ENCODE results near the gene FNDC1. TPM values are rescaled to one million over a fixed set of nuclear protein-coding genes. Genes with fewer than 3 reads are reported as not detected.

The FNDC1 gene
- total RNA-seq, 1 experiment from 2014 or later, result 0.23 TPM

DNA sequence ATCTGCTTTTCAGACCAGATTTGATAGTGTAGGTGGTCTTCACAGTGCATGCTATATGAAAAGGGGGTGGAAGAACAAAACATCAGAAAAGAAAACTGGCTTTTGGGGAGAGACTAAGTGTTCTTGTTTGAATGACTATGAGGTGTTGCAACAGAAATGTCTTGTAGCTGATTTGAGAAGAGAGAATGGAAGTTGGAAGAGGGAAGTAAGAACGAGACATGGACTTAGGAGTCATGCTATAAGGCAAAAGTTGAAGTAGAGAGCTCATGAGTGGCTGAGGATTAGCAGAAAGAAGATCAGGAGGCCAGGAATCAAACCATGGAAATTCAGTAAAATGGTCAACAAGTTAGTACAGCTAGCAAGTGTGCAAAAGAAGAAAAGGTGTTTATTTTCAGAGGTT lies 32.1 kb downstream of the FNDC1 start:
- no peaks in the 10 kb centered on the region for H3K9me3 ChIP-seq (ENCODE audit: control insufficient read depth, insufficient read depth, low read depth, low read length)
- no peaks in the 10 kb centered on the region for H3K36me3 ChIP-seq (ENCODE audit: control insufficient read depth, insufficient read depth, low read length)
- CTCF ChIA-PET, result no interaction called here
- intact Hi-C loops (cut with micrococcal nuclease; ENCODE audit: unreplicated experiment) (no loop called here), in situ Hi-C loops (cut with HindIII; ENCODE audit: low pct_unique_long_range_greater_than_20kb, low sequenced_read_pairs) (no loop called here)
- peaks cover 10% of the 10 kb centered on the region for H3K27me3 ChIP-seq (ENCODE audit: control insufficient read depth, insufficient read depth, low read length)
- TF ChIP-seq TCF7L2 (IDR thresholded peaks at IDR 0.05; ENCODE audit: low read depth, low read length), result no peak
- TF ChIP-seq, protein P1, sequence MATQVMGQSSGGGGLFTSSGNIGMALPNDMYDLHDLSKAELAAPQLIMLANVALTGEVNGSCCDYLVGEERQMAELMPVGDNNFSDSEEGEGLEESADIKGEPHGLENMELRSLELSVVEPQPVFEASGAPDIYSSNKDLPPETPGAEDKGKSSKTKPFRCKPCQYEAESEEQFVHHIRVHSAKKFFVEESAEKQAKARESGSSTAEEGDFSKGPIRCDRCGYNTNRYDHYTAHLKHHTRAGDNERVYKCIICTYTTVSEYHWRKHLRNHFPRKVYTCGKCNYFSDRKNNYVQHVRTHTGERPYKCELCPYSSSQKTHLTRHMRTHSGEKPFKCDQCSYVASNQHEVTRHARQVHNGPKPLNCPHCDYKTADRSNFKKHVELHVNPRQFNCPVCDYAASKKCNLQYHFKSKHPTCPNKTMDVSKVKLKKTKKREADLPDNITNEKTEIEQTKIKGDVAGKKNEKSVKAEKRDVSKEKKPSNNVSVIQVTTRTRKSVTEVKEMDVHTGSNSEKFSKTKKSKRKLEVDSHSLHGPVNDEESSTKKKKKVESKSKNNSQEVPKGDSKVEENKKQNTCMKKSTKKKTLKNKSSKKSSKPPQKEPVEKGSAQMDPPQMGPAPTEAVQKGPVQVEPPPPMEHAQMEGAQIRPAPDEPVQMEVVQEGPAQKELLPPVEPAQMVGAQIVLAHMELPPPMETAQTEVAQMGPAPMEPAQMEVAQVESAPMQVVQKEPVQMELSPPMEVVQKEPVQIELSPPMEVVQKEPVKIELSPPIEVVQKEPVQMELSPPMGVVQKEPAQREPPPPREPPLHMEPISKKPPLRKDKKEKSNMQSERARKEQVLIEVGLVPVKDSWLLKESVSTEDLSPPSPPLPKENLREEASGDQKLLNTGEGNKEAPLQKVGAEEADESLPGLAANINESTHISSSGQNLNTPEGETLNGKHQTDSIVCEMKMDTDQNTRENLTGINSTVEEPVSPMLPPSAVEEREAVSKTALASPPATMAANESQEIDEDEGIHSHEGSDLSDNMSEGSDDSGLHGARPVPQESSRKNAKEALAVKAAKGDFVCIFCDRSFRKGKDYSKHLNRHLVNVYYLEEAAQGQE (IDR thresholded peaks at IDR 0.05; ENCODE audit: insufficient read depth in 1 of 2, low read depth in 2 of 2, low read length in 1 of 2), result no peak
- TF ChIP-seq SIN3A (IDR thresholded peaks at IDR 0.05; ENCODE audit: borderline replicate concordance, insufficient read depth, low read depth, low read length), result no peak
- TF ChIP-seq, protein P2, sequence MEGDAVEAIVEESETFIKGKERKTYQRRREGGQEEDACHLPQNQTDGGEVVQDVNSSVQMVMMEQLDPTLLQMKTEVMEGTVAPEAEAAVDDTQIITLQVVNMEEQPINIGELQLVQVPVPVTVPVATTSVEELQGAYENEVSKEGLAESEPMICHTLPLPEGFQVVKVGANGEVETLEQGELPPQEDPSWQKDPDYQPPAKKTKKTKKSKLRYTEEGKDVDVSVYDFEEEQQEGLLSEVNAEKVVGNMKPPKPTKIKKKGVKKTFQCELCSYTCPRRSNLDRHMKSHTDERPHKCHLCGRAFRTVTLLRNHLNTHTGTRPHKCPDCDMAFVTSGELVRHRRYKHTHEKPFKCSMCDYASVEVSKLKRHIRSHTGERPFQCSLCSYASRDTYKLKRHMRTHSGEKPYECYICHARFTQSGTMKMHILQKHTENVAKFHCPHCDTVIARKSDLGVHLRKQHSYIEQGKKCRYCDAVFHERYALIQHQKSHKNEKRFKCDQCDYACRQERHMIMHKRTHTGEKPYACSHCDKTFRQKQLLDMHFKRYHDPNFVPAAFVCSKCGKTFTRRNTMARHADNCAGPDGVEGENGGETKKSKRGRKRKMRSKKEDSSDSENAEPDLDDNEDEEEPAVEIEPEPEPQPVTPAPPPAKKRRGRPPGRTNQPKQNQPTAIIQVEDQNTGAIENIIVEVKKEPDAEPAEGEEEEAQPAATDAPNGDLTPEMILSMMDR (IDR thresholded peaks at IDR 0.05), result no peak
- TF ChIP-seq POLR2AphosphoS5 (IDR thresholded peaks at IDR 0.05; ENCODE audit: low read depth, low read length), result no peak
- DNase-seq (ENCODE audit: low read depth, low spot score) (no peak), ATAC-seq (no peak)
- H3K27ac ChIP-seq (ENCODE audit: low read length), result no peak overlapping the region
- no TSS peak for BruUV-seq (replicated peaks)
- no peak overlapping the region for H3K4me3 ChIP-seq (ENCODE audit: low read depth in 2 of 2, low read length in 2 of 2)
- H3K4me1 ChIP-seq (ENCODE audit: control insufficient read depth, insufficient read depth, low read length), result no peaks in the 10 kb centered on the region
- POLR2A ChIA-PET, result no interaction called here

DNA sequence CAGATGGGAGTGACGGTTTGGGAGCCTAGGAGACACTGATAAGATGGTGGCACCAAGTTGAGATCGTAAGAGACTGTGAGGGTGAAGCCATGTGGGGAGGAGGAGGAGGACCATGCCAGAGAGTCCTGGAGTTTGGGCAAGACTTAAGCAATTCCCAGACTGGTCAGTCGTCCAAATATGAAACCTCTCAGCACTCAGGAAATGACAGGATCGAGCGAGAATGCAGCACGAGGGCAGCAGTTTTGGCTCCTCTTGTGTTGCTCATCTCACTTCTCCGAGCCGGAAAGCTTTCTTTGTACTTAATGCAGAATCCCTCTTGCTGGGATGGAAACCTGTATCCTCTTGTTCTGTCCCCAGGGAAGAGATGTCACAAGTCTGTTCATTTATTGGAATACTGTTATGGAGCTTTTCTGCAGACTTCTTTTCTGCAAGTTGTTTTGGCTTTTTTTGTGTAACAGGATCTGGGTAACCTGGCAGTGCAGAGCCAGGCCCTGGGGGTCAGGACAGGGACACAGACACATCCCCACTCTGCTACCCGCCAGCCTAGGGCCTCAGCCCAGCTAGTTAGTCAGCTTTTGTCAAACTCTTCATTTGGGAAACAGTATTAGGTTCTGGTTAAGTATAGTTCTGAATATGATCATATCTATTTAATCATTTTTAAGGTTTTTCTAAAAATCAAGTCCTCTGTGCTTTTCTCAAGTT lies 34.3 kb downstream of the FNDC1 start:
- intact Hi-C loops (cut with micrococcal nuclease; ENCODE audit: unreplicated experiment), result no loop called here
- in situ Hi-C loops (cut with HindIII; ENCODE audit: low pct_unique_long_range_greater_than_20kb, low sequenced_read_pairs), result no loop called here
- no TSS peak for BruUV-seq (replicated peaks)

More for the DNA sequence above, 34.3 kb downstream of the FNDC1 start:
- Histone ChIP-seq H3K9me3 (ENCODE audit: control insufficient read depth, insufficient read depth, low read depth, low read length) (no peaks in the 10 kb centered on the region), H3K4me1 (ENCODE audit: control insufficient read depth, insufficient read depth, low read length) (no peaks in the 10 kb centered on the region), H3K36me3 (ENCODE audit: control insufficient read depth, insufficient read depth, low read length) (no peaks in the 10 kb centered on the region), H3K27me3 (ENCODE audit: control insufficient read depth, insufficient read depth, low read length) (peaks cover 10% of the 10 kb centered on the region), H3K27ac (ENCODE audit: low read length) (no peak overlapping the region), H3K4me3 (ENCODE audit: low read depth in 2 of 2, low read length in 2 of 2) (no peak overlapping the region)
- TF ChIP-seq SIN3A (IDR thresholded peaks at IDR 0.05; ENCODE audit: borderline replicate concordance, insufficient read depth, low read depth, low read length), result no peak
- TF ChIP-seq TCF7L2 (IDR thresholded peaks at IDR 0.05; ENCODE audit: low read depth, low read length), result no peak
- TF ChIP-seq, protein P1 (IDR thresholded peaks at IDR 0.05; ENCODE audit: insufficient read depth in 1 of 2, low read depth in 2 of 2, low read length in 1 of 2), result no peak
- TF ChIP-seq POLR2AphosphoS5 (IDR thresholded peaks at IDR 0.05; ENCODE audit: low read depth, low read length), result no peak
- TF ChIP-seq, protein P2 (IDR thresholded peaks at IDR 0.05), result no peak
- no peak for DNase-seq (ENCODE audit: low read depth, low spot score)
- ChIA-PET POLR2A (no interaction called here), CTCF (interaction anchor here (0.6 kb wide), 1 partner anchor 167 kb away, joined by 3 read pairs; no protein-coding TSS in a partner anchor)
- no peak for ATAC-seq
